GM12878 (cell line): ENCODE measurements around the gene HMCN2. TPM values are rescaled to one million over a fixed set of nuclear protein-coding genes. Genes with fewer than 3 reads are reported as not detected.

Source experiments
- ATAC-seq: fragments of 200-7000 bp; cut with Tn5 transposase; 3 replicates; pipeline ENCODE4 v1.9.1; 2020; ENCODE audit warnings: mild to moderate bottlenecking, moderate library complexity
- BruUV-seq: library from RNA; stranded (reverse); fragments of 400-500 nt; replicated peaks from 2 replicates; lab custom pipeline; 2021; lab: Mats Ljungman, UMichigan
- CTCF ChIA-PET: fragments of 300-600 bp; sonication (Branson Sonifier 250); formaldehyde crosslinking; extraction: SDS; loops from one replicate; lab custom pipeline; 2021; ENCODE audit warnings: inconsistent platforms; lab: Yijun Ruan, JAX
- POLR2A ChIA-PET: fragments of 350-600 bp; formaldehyde crosslinking; extraction: SDS; loops from one replicate; lab custom pipeline; 2021; ENCODE audit warnings: inconsistent platforms; lab: Charles Lee
- RAD21 ChIA-PET: fragments of 300-600 bp; sonication (Branson Sonifier 250); formaldehyde crosslinking; loops from one replicate; lab custom pipeline; 2023; ENCODE audit warnings: antibody characterized with exemption; ENCODE audit not compliant: unreplicated experiment; lab: Charles Lee
- SMC1A ChIA-PET: fragments of 300-600 bp; sonication (Branson Sonifier 250); formaldehyde crosslinking; loops from one replicate; lab custom pipeline; 2023; ENCODE audit not compliant: unreplicated experiment, uncharacterized antibody; lab: Charles Lee
- DNase-seq: peaks from one replicate; pipeline ENCODE4 v3.0.0-alpha.2; 2011; ENCODE audit warnings: low read depth, low spot score
- FAIRE-seq: peaks from 3 replicates; lab custom pipeline; 2011; peaks lifted over from hg19 to GRCh38; lab: Jason Lieb, UNC
- H2AFZ ChIP-seq: 2 replicates; pipeline ENCODE4 v1.6.0; 2011; ENCODE audit warnings: low read depth, low read length, control low read depth; ENCODE audit not compliant: control insufficient read depth
- H3K27ac ChIP-seq: 2 replicates; pipeline ENCODE4 v1.5.1; 2011; ENCODE audit warnings: control low read depth; ENCODE audit not compliant: control insufficient read depth, insufficient read depth
- H3K27me3 ChIP-seq, 2 experiments: replicated peaks in 1 of 2; 2 replicates each; pipeline versions ENCODE4 v1.6.0 to v1.6.1; 2011; ENCODE audit warnings: low read length in 1 of 2; ENCODE audit not compliant: control insufficient read depth in 2 of 2, insufficient read depth in 2 of 2
- H3K36me3 ChIP-seq, 2 experiments: 2 replicates each; pipeline ENCODE4 v1.5.1; 2011; ENCODE audit warnings: low read length in 1 of 2; ENCODE audit not compliant: control insufficient read depth in 2 of 2, insufficient read depth in 2 of 2
- H3K4me1 ChIP-seq: 2 replicates; pipeline ENCODE4 v1.6.1; 2011; ENCODE audit warnings: mild to moderate bottlenecking, low read length, moderate library complexity, mixed read lengths; ENCODE audit not compliant: control insufficient read depth, insufficient read depth
- H3K4me2 ChIP-seq: 2 replicates; pipeline ENCODE4 v1.6.0; 2011; ENCODE audit warnings: control low read depth; ENCODE audit not compliant: control insufficient read depth, insufficient read depth
- H3K4me3 ChIP-seq: fragments of 200-600 bp; sonication (generic); 2 replicates; pipeline ENCODE4 v1.5.1; 2016
- H3K79me2 ChIP-seq: 2 replicates; pipeline ENCODE4 v1.6.0; 2011; ENCODE audit warnings: low read length; ENCODE audit not compliant: control insufficient read depth, insufficient read depth
- H3K9ac ChIP-seq: 2 replicates; pipeline ENCODE4 v1.8.0; 2011; ENCODE audit warnings: low read length, control low read depth, mixed read lengths; ENCODE audit not compliant: control insufficient read depth, insufficient read depth
- H3K9me3 ChIP-seq: replicated peaks from 3 replicates; pipeline ENCODE4 v1.5.1; 2011; ENCODE audit warnings: mild to moderate bottlenecking, low read length; ENCODE audit not compliant: control insufficient read depth, insufficient read depth
- H4K20me1 ChIP-seq: 2 replicates; pipeline ENCODE4 v1.6.0; 2011; ENCODE audit not compliant: control insufficient read depth, insufficient read depth
- CREB1 ChIP-seq: IDR thresholded peaks from 2 replicates; pipeline ENCODE4 v1.6.1; 2012; ENCODE audit warnings: low read depth, mild to moderate bottlenecking, inconsistent platforms
- IRF3 ChIP-seq: fragments of 450-650 bp; IDR thresholded peaks from 2 replicates; pipeline ENCODE4 v1.6.1; 2014; ENCODE audit warnings: mild to moderate bottlenecking
- MLLT1 ChIP-seq: fragments of 450-650 bp; IDR thresholded peaks from 2 replicates; pipeline ENCODE4 v1.6.1; 2016; ENCODE audit warnings: mild to moderate bottlenecking
- NRF1 ChIP-seq: conservative IDR thresholded peaks from 2 replicates; pipeline ENCODE4 v1.6.1; 2011; ENCODE audit warnings: mild to moderate bottlenecking, low read depth, low read length, improper control_type of control experiment
- WGBS: methylation state at CpG from one replicate; pipeline ENCODE4 v1.1.6; 2016; ENCODE audit warnings: low lambda C conversion rate; ENCODE audit not compliant: insufficient replicate concordance, insufficient coverage; ENCODE audit errors: missing lambda C conversion rate; 5-methylcytosine and 5-hydroxymethylcytosine counted together
- in situ Hi-C: fragments of 300-500 bp; cut with MboI; formaldehyde crosslinking; loops from 9 replicates; pipeline ENCODE4 v1.14.3; 2018; ENCODE audit warnings: mixed read lengths
- intact Hi-C: fragments of 100-400 bp; cut with micrococcal nuclease; formaldehyde crosslinking; loops from one replicate; pipeline ENCODE4 v1.14.2; 2022; ENCODE audit not compliant: unreplicated experiment
- polyA plus RNA-seq, 11 experiments: library from polyadenylated mRNA; depleted of rRNA in 4 of 11; unstranded in 6 of 11; stranded (reverse) in 5 of 11; fragments of >200 nt; fragmentation: Nextera tagmentation in 4 of 11; fragmentation: Illumina TruSeq in 1 of 11; extraction: Ambion mirVana in 4 of 11; extraction: Trizol in 1 of 11; gene quantifications; 1 replicate in 1 of 11; 2 replicates in 10 of 11; pipeline versions ENCODE4 v1.2.1 to v1.2.3, GENCODE V29; 2011 to 2016; ENCODE audit warnings: inconsistent platforms in 2 of 11, missing spikeins in 2 of 11, low read depth in 1 of 11
- total RNA-seq, 4 experiments: library from RNA; depleted of rRNA in 3 of 4; stranded (reverse); fragments of >200 nt in 3 of 4; fragmentation: Illumina TruSeq in 1 of 4; extraction: Trizol in 1 of 4; gene quantifications; 2 replicates each; pipeline versions ENCODE4 v1.2.1 to v1.2.3, GENCODE V29; 2013 to 2021

HMCN2 gene
- total and polyA plus RNA-seq, 10 of the 15 experiments (the other 5 are each of a cell fraction or from before 2014, with no cell fraction given), result 0.04 TPM; not detected in 9

DNA sequence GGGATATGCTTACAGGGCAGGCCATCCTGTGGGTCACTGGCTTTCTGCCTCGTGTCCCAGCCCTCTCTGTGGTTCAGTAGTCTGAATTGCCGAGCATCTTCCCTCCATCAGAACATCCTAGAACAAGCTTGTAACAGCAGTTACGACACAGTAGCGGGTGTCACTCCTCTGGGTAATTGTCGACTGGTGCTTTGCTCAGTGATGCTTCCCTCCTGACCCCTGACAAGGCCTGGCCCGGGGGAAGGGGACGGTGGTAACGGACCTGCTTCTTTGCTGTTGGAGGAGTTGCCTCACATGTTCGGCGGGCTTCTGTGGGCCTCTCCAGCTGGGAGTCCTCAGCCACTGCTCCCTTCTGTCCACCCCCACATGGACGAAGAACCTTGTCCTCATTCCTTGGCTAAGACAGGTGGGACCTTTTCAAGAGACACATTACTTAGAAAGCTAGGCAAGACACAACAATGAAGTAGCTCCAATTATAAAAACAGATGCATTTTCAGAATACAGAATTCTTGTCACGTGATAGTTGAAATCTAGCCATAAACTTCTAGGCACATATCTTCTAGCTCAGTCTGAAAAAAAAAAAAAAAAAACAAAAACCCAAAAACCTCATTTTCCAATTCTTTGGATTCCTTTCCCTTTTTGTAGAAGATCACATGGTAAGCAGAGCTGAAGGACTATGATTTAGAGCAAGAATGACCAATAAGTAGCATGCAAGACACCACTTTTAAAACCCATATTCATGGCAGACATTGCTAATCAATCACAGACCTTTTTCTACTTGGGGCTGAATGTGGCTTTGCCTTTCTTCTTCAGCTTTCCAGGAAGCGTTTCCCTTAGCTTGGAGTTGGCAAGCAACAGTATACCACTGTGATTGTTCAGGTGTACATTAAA lies 25.0 kb downstream of the HMCN2 start:
- no peak for FAIRE-seq
- 23% methylated on average over 13 of the region's 13 CpGs for WGBS

More for the DNA sequence above, 25.0 kb downstream of the HMCN2 start:
- no peak overlapping the region for H3K27ac ChIP-seq
- RAD21 ChIA-PET, result no interaction called here
- no peak for TF ChIP-seq NRF1
- TF ChIP-seq CREB1, result no peak
- TF ChIP-seq IRF3, result no peak
- 0 out of 2 replicates have a peak, but pooled peaks have one; percentile 42 for TF ChIP-seq MLLT1
- H4K20me1 ChIP-seq, result no peaks in the 10 kb centered on the region
- H3K4me3 ChIP-seq, result no peak overlapping the region
- ATAC-seq (no peak), DNase-seq (no peak)
- no peaks in the 10 kb centered on the region for H3K4me1 ChIP-seq
- in situ Hi-C loops (no loop called here), intact Hi-C loops (no loop called here)
- H3K9ac ChIP-seq, result no peak overlapping the region
- SMC1A ChIA-PET, result no interaction called here
- no peak overlapping the region for H3K4me2 ChIP-seq
- H3K36me3 ChIP-seq, result no peaks in the 10 kb centered on the region
- peaks cover 1 to 3% of the 10 kb centered on the region in 2 experiments; a peak in 3 of 4 replicates for H3K27me3 ChIP-seq
- CTCF ChIA-PET, result no interaction called here
- H3K9me3 ChIP-seq, result no peaks in the 10 kb centered on the region
- no peaks in the 10 kb centered on the region for H3K79me2 ChIP-seq
- H2AFZ ChIP-seq, result no peak overlapping the region
- BruUV-seq, result no TSS peak
- POLR2A ChIA-PET, result no interaction called here
